SU-DHL-6 (cell line): ENCODE data around the gene RUNX2.

Experiments
- H2AFZ ChIP-seq: fragments of 200-600 bp; sonication (generic); 2 replicates; pipeline ENCODE4 v1.6.1; 2014; ENCODE audit warnings: low read depth, mild to moderate bottlenecking, moderate library complexity, mixed read lengths, antibody characterized with exemption, low read length; ENCODE audit not compliant: severe bottlenecking
- H3F3A ChIP-seq: fragments of 200-600 bp; shearing (Covaris generic); 2 replicates; pipeline ENCODE4 v1.6.0; 2016; ENCODE audit warnings: antibody characterized with exemption, mild to moderate bottlenecking; ENCODE audit not compliant: insufficient read depth
- H3K27ac ChIP-seq: fragments of 200-600 bp; sonication (generic); 2 replicates; pipeline ENCODE4 v1.5.1; 2016; ENCODE audit warnings: low read depth, mild to moderate bottlenecking, low read length, moderate library complexity, mixed read lengths
- H3K27me3 ChIP-seq: fragments of 200-600 bp; sonication (generic), shearing (Covaris generic); 2 replicates; pipeline ENCODE4 v1.6.0; 2014; ENCODE audit warnings: mild to moderate bottlenecking, low read length
- H3K36me3 ChIP-seq: fragments of 200-600 bp; sonication (generic); 2 replicates; pipeline ENCODE4 v1.6.1; 2014; ENCODE audit warnings: mild to moderate bottlenecking, low read length, mixed read lengths
- H3K4me2 ChIP-seq: fragments of 300-600, 200-600 bp; shearing (Covaris generic), sonication (generic); 2 replicates; pipeline ENCODE4 v1.6.0; 2014; ENCODE audit warnings: low read length, low read depth, mild to moderate bottlenecking; ENCODE audit not compliant: poor library complexity, severe bottlenecking
- H3K4me3 ChIP-seq: fragments of 200-600 bp; sonication (generic); 2 replicates; pipeline ENCODE4 v1.5.1; 2014; ENCODE audit warnings: antibody characterized with exemption, low read length, mild to moderate bottlenecking, mixed read lengths; ENCODE audit not compliant: insufficient read depth, poor library complexity, severe bottlenecking
- H3K79me2 ChIP-seq: fragments of 200-600 bp; sonication (generic); 2 replicates; pipeline ENCODE4 v1.6.1; 2014; ENCODE audit warnings: mild to moderate bottlenecking, low read length, moderate library complexity; ENCODE audit not compliant: insufficient read depth
- H3K9ac ChIP-seq: fragments of 200-600 bp; sonication (generic); 2 replicates; pipeline ENCODE4 v1.7.0; 2014; ENCODE audit warnings: mild to moderate bottlenecking, low read length
- H3K9me2 ChIP-seq: fragments of 200-600 bp; sonication (generic); replicated peaks from 2 replicates; pipeline ENCODE4 v1.6.1; 2014; ENCODE audit warnings: low read length; ENCODE audit not compliant: insufficient read depth
- H3K9me3 ChIP-seq: fragments of 200-600 bp; sonication (generic); 2 replicates; pipeline ENCODE4 v1.6.1; 2014; ENCODE audit warnings: low read length, mixed read lengths; ENCODE audit not compliant: insufficient read depth
- H4K20me1 ChIP-seq: fragments of 200-600 bp; sonication (generic); 2 replicates; pipeline ENCODE4 v1.6.1; 2014; ENCODE audit warnings: low read depth, mild to moderate bottlenecking, antibody characterized with exemption, low read length, moderate library complexity, mixed read lengths
- CTCF ChIP-seq: fragments of 200-600 bp; sonication (generic); IDR thresholded peaks from one replicate; pipeline ENCODE4 v1.5.1; 2017; ENCODE audit warnings: antibody characterized with exemption, mild to moderate bottlenecking, low read length, moderate library complexity; ENCODE audit not compliant: insufficient read depth, poor library complexity, severe bottlenecking
- EZH2phosphoT487 ChIP-seq: fragments of 200-600 bp; sonication (generic), shearing (Covaris generic); conservative IDR thresholded peaks from 2 replicates; pipeline ENCODE4 v1.6.1; 2018; ENCODE audit warnings: mild to moderate bottlenecking, antibody characterized with exemption, low read length, moderate library complexity, mixed read lengths

RUNX2 gene

GRCh38 chr6:45678285-45678607, 350.1 kb downstream of the RUNX2 start:
- Histone ChIP-seq H3K36me3 (peaks cover 6% of the 10 kb centered on the region; the same call in 1 of the 2 replicates), H3K79me2 (no peaks in the 10 kb centered on the region), H3F3A (peaks cover 25% of the 10 kb centered on the region), H3K9me2 (no peaks in the 10 kb centered on the region), H3K27me3 (no peaks in the 10 kb centered on the region), H3K9me3 (peaks cover 16% of the 10 kb centered on the region; the same call in 1 of the 2 replicates), H3K27ac (peak overlapping the region; percentile 78), H3K4me3 (peak overlapping the region; percentile 2), H2AFZ (no peak overlapping the region), H3K4me2 (peak overlapping the region; percentile 50), H3K9ac (peak overlapping the region; percentile 45), H4K20me1 (no peaks in the 10 kb centered on the region)
- TF ChIP-seq CTCF (no peak), EZH2phosphoT487 (no peak)

- Histone ChIP-seq H3K4me2 (no peak overlapping the region), H2AFZ (no peak overlapping the region), H3K4me3 (no peak overlapping the region), H3K9ac (no peak overlapping the region), H3K9me3 (peaks cover 18% of the 10 kb centered on the region; the same call in 1 of the 2 replicates), H3K27ac (peak overlapping the region; percentile 3; the same call in 1 of the 2 replicates), H4K20me1 (no peaks in the 10 kb centered on the region), H3K9me2 (no peaks in the 10 kb centered on the region), H3K36me3 (peaks cover 6% of the 10 kb centered on the region; the same call in 1 of the 2 replicates), H3K79me2 (no peaks in the 10 kb centered on the region), H3F3A (peaks cover 25% of the 10 kb centered on the region), H3K27me3 (no peaks in the 10 kb centered on the region)
- TF ChIP-seq CTCF (no peak), EZH2phosphoT487 (no peak)
Observed at GRCh38 chr6:45679163-45679562, 351.0 kb downstream of the RUNX2 start.

- Histone ChIP-seq H3K4me2 (peak overlapping the region; percentile 3), H2AFZ (no peak overlapping the region)
- TF ChIP-seq CTCF = no peak
- no peak for TF ChIP-seq EZH2phosphoT487
Observed at GRCh38 chr6:45679631-45680030, 351.5 kb downstream of the RUNX2 start.

More at GRCh38 chr6:45679631-45680030, 351.5 kb downstream of the RUNX2 start:
- Histone ChIP-seq H3K27ac (peak overlapping the region; percentile 3; the same call in 1 of the 2 replicates), H3K36me3 (peaks cover 6% of the 10 kb centered on the region; the same call in 1 of the 2 replicates), H3F3A (peaks cover 25% of the 10 kb centered on the region), H3K9me2 (no peaks in the 10 kb centered on the region), H3K9ac (no peak overlapping the region), H4K20me1 (no peaks in the 10 kb centered on the region), H3K9me3 (peaks cover 18% of the 10 kb centered on the region; the same call in 1 of the 2 replicates), H3K4me3 (no peak overlapping the region), H3K79me2 (no peaks in the 10 kb centered on the region), H3K27me3 (no peaks in the 10 kb centered on the region)
